Measurements from ENCODE around the gene FMNL3. TPM values are rescaled to one million over a fixed set of nuclear protein-coding genes. Genes with fewer than 3 reads are reported as not detected.

FMNL3 gene
- total RNA-seq, 6 donors from 2014 or later, result 13.0 to 46.7 (median 29.4) TPM

DNA sequence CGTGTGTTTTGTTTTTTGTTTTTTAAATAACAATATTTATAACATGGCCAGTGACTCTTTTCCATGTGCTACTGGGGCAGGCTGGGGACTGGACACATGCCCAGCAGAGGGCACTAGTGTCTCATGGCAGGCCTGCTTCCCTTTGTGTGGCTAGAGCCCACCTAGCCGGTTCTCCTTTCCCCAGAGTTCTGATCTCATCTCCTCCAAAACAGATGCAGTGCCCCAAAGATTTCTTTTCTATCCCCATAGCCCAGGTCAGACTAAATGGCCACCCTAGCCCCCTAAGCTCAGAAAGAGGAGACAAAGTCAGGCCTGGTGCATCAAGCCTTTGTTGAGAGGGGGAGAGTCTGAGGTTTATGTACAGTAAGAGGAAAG, 62.6 kb downstream of the FMNL3 start:
- Histone ChIP-seq H3K36me3 (peaks cover 0 to 61% (median 31%) of the 10 kb centered on the region in 4 donors), H3K27ac (peak overlapping the region in 2 of 4 donors; percentile 79 to 86), H3K4me3 (no peak overlapping the region), H3K4me1 (peaks cover 42 to 51% (median 48%) of the 10 kb centered on the region in 4 donors), H3K27me3 (no peaks in the 10 kb centered on the region), H3K9me3 (no peaks in the 10 kb centered on the region)
- ATAC-seq (ENCODE audit: low FRiP score in 2 of 2) (peak; percentile 72 to 87), DNase-seq (peak in 1 of 2 donors; percentile 81)
- TF ChIP-seq, protein P1, sequence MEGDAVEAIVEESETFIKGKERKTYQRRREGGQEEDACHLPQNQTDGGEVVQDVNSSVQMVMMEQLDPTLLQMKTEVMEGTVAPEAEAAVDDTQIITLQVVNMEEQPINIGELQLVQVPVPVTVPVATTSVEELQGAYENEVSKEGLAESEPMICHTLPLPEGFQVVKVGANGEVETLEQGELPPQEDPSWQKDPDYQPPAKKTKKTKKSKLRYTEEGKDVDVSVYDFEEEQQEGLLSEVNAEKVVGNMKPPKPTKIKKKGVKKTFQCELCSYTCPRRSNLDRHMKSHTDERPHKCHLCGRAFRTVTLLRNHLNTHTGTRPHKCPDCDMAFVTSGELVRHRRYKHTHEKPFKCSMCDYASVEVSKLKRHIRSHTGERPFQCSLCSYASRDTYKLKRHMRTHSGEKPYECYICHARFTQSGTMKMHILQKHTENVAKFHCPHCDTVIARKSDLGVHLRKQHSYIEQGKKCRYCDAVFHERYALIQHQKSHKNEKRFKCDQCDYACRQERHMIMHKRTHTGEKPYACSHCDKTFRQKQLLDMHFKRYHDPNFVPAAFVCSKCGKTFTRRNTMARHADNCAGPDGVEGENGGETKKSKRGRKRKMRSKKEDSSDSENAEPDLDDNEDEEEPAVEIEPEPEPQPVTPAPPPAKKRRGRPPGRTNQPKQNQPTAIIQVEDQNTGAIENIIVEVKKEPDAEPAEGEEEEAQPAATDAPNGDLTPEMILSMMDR (IDR thresholded peaks at IDR 0.05), result peak; percentile 80 to 94 (median 90)
- peak in 1 of 2 donors; percentile 53 for TF ChIP-seq POLR2AphosphoS5 (IDR thresholded peaks at IDR 0.05)
- no peak for TF ChIP-seq POLR2A (IDR thresholded peaks at IDR 0.05)
- 0 to 11% methylated on average over 2 of the region's 2 CpGs for whole genome bisulfite sequencing, 2 donors

DNA sequence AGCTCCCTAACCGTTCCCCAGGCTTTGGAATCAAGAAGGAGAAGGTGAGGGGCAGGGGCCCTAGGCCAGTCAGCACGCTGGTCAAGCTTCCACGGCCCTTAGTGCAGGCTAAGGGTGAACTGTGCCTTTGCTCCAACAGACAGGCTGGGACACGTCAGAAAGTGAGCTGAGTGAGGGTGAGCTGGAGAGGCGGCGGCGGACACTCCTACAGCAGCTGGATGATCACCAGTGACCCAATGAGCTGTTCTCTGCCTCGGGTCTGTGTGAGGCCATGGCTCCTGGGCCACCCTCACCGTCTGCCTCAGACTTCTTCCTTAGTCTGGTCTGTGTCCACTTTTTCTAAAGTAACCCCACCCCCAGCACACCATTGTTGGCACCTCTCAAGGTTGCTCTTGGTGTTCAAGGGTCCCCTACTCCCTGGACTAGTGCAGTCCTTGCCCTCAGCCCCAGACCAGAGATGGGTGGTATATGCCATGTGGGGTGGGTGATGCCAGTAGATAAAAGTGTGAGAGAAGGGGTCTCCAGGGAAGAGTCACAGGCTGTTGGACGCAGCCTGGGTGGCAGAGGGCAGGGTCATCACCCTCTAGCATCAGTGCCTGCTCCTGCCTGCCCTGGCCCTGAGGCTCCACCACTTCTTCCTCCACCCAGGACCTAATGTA, 63.1 kb downstream of the FMNL3 start:
- Histone ChIP-seq H3K27ac (peak overlapping the region in 3 of 4 donors; percentile 8 to 79 (median 17)), H3K4me3 (no peak overlapping the region), H3K4me1 (peaks cover 42 to 48% (median 45%) of the 10 kb centered on the region in 4 donors), H3K27me3 (no peaks in the 10 kb centered on the region), H3K9me3 (no peaks in the 10 kb centered on the region), H3K36me3 (peaks cover 0 to 56% (median 27%) of the 10 kb centered on the region in 4 donors)
- ATAC-seq (ENCODE audit: low FRiP score in 2 of 2) (peak in 1 of 2 donors; percentile 4), DNase-seq (no peak)
- TF ChIP-seq EP300 (IDR thresholded peaks at IDR 0.05), result no peak
- TF ChIP-seq POLR2AphosphoS5 (IDR thresholded peaks at IDR 0.05), result no peak
- no peak for TF ChIP-seq POLR2A (IDR thresholded peaks at IDR 0.05)
- TF ChIP-seq, protein P1 (IDR thresholded peaks at IDR 0.05), result no peak
- WGBS, 2 donors, result 84 to 85% methylated on average over 6 to 10 of the region's 10 CpGs

DNA sequence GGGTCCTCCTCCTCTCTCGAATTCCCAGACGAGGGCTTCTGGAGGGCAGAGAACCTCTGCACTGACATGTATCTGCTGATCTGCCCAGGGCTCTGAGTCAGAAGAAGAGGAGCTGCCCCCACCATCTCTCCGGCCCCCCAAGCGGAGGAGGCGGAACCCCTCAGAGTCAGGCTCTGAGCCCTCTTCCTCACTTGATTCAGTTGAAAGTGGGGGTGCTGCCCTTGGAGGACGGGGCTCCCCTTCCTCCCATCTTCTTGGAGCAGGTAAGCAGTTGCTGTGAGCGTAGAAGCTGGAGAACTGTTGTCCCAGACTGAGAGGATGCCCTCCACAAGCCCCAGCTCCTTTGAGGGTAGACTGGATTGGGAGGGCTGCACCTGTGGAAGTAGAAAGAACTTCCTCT, 64.1 kb downstream of the FMNL3 start:
- Histone ChIP-seq H3K4me1 (peaks cover 33 to 38% (median 35%) of the 10 kb centered on the region in 4 donors), H3K27me3 (no peaks in the 10 kb centered on the region), H3K36me3 (peaks cover 0 to 47% (median 25%) of the 10 kb centered on the region in 4 donors), H3K9me3 (no peaks in the 10 kb centered on the region), H3K4me3 (no peak overlapping the region), H3K27ac (no peak overlapping the region)
- TF ChIP-seq EP300 (IDR thresholded peaks at IDR 0.05) (no peak), POLR2AphosphoS5 (IDR thresholded peaks at IDR 0.05) (no peak), POLR2A (IDR thresholded peaks at IDR 0.05) (no peak)
- TF ChIP-seq, protein P1 (IDR thresholded peaks at IDR 0.05), result no peak
- ATAC-seq (ENCODE audit: low FRiP score in 2 of 2) (no peak), DNase-seq (no peak)
- 81 to 95% methylated on average over 2 to 7 of the region's 7 CpGs for WGBS, 2 donors

DNA sequence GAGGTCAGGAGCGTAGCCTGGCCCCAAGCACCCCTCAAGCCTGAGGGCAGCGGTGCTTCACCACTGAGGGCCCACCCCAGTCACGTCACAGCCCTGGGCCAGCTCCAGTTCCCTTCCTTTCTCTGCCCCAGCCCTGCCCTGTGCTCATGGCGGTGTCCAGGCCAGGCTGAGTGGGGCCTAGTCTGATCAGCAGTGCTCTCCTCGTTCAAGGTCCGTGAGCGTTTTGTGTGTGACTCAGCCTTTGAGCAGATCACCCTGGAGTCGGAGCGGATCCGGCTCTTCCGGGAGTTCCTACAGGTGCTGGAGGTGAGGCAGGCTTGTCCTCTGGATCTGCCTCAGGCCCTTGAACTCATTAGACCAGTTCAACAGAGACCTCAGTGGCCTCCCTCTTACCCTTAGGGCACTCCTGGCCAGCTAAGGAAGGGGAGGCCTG, 64.8 kb downstream of the FMNL3 start:
- peaks cover 0 to 47% (median 25%) of the 10 kb centered on the region in 4 donors for H3K36me3 ChIP-seq
- TF ChIP-seq EP300 (IDR thresholded peaks at IDR 0.05) (no peak), POLR2AphosphoS5 (IDR thresholded peaks at IDR 0.05) (no peak), POLR2A (IDR thresholded peaks at IDR 0.05) (no peak)
- TF ChIP-seq, protein P1 (IDR thresholded peaks at IDR 0.05), result no peak
- H3K4me1 ChIP-seq, result peaks cover 29 to 32% (median 30%) of the 10 kb centered on the region in 4 donors
- no peak overlapping the region for H3K4me3 ChIP-seq
- H3K27ac ChIP-seq, result no peak overlapping the region
- no peaks in the 10 kb centered on the region for H3K9me3 ChIP-seq
- WGBS, 2 donors, result 87 to 95% methylated on average over 10 to 11 of the region's 11 CpGs
- ATAC-seq (ENCODE audit: low FRiP score in 2 of 2) (no peak), DNase-seq (peak in 1 of 2 donors; percentile 47)
- no peaks in the 10 kb centered on the region for H3K27me3 ChIP-seq
